ENCODE measurements around the gene RIC1. TPM values are rescaled to one million over a fixed set of nuclear protein-coding genes. Genes with fewer than 3 reads are reported as not detected.

The RIC1 gene
- total and polyA plus RNA-seq, 2 of the 13 experiments (the other 11 are each of a cell fraction or from before 2014, with no cell fraction given): 18.2 to 19.0 TPM

GRCh38 chr9:5714501-5715401 is 85.8 kb downstream of the RIC1 start (continued):
- TF ChIP-seq ARID2 (CRISPR knock-in tag; IDR thresholded peaks at IDR 0.05; ENCODE audit: borderline replicate concordance): no peak
- peak; percentile 71; the same call in 1 of the 2 replicates for TF ChIP-seq ZNF362 (CRISPR knock-in tag; IDR thresholded peaks at IDR 0.05; ENCODE audit: borderline replicate concordance)
- no peak for TF ChIP-seq CHD4 (IDR thresholded peaks at IDR 0.05; ENCODE audit: borderline replicate concordance, low read length)
- 0 out of 2 replicates have a peak, but pooled peaks have one; percentile 23 for TF ChIP-seq SMC3 (IDR thresholded peaks at IDR 0.05; ENCODE audit: low read length)
- peak; percentile 21; the same call in 1 of the 2 replicates for TF ChIP-seq RAD21 (CRISPR knock-in tag; IDR thresholded peaks at IDR 0.05)
- no peak for TF ChIP-seq ZNF432 (CRISPR knock-in tag; IDR thresholded peaks at IDR 0.05; ENCODE audit: borderline replicate concordance)
- TF ChIP-seq RXRB (CRISPR knock-in tag; IDR thresholded peaks at IDR 0.05; ENCODE audit: borderline replicate concordance): 0 out of 2 replicates have a peak, but pooled peaks have one; percentile 15

DNA sequence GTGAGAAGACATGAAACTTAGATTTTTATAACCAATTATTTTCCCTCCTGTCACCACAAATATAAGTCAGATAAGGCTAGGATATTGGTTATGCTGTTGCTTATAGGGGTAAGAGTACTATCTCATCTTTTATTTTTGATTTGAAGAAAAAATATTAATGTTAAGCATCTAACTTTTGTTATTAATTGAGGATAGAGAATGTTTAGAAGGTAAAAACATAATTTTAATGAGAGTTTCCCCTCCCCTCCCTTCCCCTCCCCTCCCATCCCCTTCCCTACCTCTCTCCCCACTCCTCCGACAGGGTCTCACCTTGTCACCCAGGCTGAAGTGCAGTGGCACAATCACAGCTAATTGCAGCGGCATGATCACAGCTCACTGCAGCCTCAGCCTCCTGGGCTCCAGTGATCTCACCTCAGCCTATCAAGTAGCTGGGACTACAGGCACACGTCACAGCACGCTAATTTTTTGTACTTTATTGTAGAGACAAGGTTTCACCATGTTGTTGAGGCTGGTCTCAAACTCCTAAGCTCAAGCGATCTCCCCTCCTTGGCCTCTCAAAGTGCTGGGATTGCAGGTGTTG is 86.7 kb downstream of the RIC1 start:
- H3K9ac ChIP-seq (ENCODE audit: insufficient read depth, low read depth, low read length): no peak overlapping the region
- ATAC-seq: no peak
- in situ Hi-C loops (cut with HindIII; ENCODE audit: extremely low pct_ligation_motif_present, low pct_unique_long_range_greater_than_20kb) (no loop called here), intact Hi-C loops (cut with micrococcal nuclease; ENCODE audit: unreplicated experiment) (loop anchor here (1.0 to 10.0 kb wide), 3 partner anchors 87 to 265 kb away; partner anchors contain the start of genes CD274 and RIC1)
- BruUV-seq (replicated peaks): no TSS peak
- no peak for FAIRE-seq
- no peak overlapping the region for H3K4me2 ChIP-seq (ENCODE audit: low read depth, low read length)
- H3K79me2 ChIP-seq (ENCODE audit: insufficient read depth, low read length): no peaks in the 10 kb centered on the region
- ChIA-PET CTCF (ENCODE audit: low intra/inter-chr PET ratio, low total read pairs) (no interaction called here), POLR2A (no interaction called here)
- no peak for TF ChIP-seq SALL1 (CRISPR knock-in tag; IDR thresholded peaks at IDR 0.05)
- TF ChIP-seq ZSCAN29 (CRISPR knock-in tag; conservative IDR thresholded peaks at IDR 0.05): no peak
- TF ChIP-seq NFE2L1 (CRISPR knock-in tag; IDR thresholded peaks at IDR 0.05; ENCODE audit: borderline replicate concordance): no peak
- TF ChIP-seq HNRNPK (IDR thresholded peaks at IDR 0.05; ENCODE audit: low read depth, low read length, poor library complexity, severe bottlenecking): peak; percentile 90
- TF ChIP-seq SUZ12 (IDR thresholded peaks at IDR 0.05; ENCODE audit: low read depth, low read length): no peak
- no peak for TF ChIP-seq HOXA9 (CRISPR knock-in tag; IDR thresholded peaks at IDR 0.05; ENCODE audit: borderline replicate concordance)
- TF ChIP-seq, protein P1, sequence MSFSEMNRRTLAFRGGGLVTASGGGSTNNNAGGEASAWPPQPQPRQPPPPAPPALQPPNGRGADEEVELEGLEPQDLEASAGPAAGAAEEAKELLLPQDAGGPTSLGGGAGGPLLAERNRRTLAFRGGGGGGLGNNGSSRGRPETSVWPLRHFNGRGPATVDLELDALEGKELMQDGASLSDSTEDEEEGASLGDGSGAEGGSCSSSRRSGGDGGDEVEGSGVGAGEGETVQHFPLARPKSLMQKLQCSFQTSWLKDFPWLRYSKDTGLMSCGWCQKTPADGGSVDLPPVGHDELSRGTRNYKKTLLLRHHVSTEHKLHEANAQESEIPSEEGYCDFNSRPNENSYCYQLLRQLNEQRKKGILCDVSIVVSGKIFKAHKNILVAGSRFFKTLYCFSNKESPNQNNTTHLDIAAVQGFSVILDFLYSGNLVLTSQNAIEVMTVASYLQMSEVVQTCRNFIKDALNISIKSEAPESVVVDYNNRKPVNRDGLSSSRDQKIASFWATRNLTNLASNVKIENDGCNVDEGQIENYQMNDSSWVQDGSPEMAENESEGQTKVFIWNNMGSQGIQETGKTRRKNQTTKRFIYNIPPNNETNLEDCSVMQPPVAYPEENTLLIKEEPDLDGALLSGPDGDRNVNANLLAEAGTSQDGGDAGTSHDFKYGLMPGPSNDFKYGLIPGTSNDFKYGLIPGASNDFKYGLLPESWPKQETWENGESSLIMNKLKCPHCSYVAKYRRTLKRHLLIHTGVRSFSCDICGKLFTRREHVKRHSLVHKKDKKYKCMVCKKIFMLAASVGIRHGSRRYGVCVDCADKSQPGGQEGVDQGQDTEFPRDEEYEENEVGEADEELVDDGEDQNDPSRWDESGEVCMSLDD (CRISPR knock-in tag; IDR thresholded peaks at IDR 0.05; ENCODE audit: borderline replicate concordance): no peak
- TF ChIP-seq SETDB1 (CRISPR knock-in tag; IDR thresholded peaks at IDR 0.05; ENCODE audit: borderline replicate concordance): no peak
- H2AFZ ChIP-seq (ENCODE audit: low read length): no peak overlapping the region
- no peaks in the 10 kb centered on the region for H3K9me3 ChIP-seq (ENCODE audit: low read length)
- DNase-seq (ENCODE audit: low spot score): no peak
- peaks cover 0 to 4% of the 10 kb centered on the region in 2 experiments; a peak in 2 of 5 replicates for H3K36me3 ChIP-seq (replicated peaks in 1 of 2; ENCODE audit: control insufficient read depth in 1 of 2, insufficient read depth in 2 of 2, low read length in 2 of 2)
- no peaks in the 10 kb centered on the region for H4K20me1 ChIP-seq (ENCODE audit: insufficient read depth, low read length)
- WGBS (ENCODE audit: low lambda C conversion rate): 96% methylated on average over 5 of the region's 5 CpGs
- no peaks in the 10 kb centered on the region for H3K27me3 ChIP-seq (ENCODE audit: control insufficient read depth in 1 of 2, insufficient read depth in 2 of 2, low read length in 2 of 2)
- no peak overlapping the region for H3K27ac ChIP-seq (ENCODE audit: extremely low read length, insufficient read depth, low read length)
- peaks cover 39% of the 10 kb centered on the region for H3K4me1 ChIP-seq (ENCODE audit: insufficient read depth, low read length)
- no peak overlapping the region for H3K4me3 ChIP-seq (replicated peaks in 1 of 3; ENCODE audit: insufficient read depth in 1 of 3, low read depth in 2 of 3, low read length in 3 of 3)
